GOT3 (cell line): ENCODE results near the gene CDK8.

Source experiments
- DNase-seq: peaks from one replicate; lab custom pipeline; 2025; ENCODE audit warnings: mixed read lengths; lab: John Stamatoyannopoulos, UW

The CDK8 gene

GRCh38 chr13:26382835-26383234, 128.9 kb downstream of the CDK8 start:
- DNase-seq, result no peak

GRCh38 chr13:26384587-26384986, 130.7 kb downstream of the CDK8 start:
- no peak for DNase-seq

DNA sequence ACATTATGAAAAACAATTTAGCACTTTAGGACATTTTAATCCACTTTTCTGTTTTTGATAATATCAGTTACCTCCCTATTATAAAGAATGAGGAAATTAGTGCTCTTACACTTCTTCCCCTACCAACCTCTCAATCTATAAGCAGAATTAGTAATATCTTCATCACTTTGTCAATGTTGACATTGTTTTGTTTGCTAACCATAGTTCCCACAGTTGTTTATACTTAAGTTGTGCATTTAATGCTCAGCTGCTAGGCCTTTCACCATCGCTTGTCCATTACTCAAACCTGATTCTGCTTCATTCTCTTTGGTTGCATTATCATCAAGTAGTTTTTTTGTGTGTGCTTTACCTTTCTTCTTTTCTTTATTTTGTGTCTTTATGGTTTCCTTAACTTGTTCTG, 132.1 kb downstream of the CDK8 start:
- DNase-seq, result no peak

DNA sequence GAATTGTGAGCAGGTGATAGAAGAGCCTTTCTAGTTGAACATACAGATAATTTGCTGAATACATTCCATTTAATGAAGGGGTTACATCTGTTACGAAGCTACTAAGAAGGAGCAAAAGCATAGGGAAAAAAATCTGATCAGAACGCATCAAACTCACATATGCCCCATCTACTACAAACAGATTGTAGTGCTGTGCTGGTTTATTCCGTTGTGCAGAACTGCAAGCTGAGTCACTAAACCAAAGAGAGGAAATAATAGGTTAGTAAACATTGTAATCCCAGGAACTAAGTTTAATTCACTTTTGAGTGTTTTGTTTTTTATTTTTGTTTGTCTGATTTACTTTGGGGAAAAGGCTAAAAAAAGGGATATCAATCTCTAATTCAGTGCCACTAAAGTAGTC, 136.3 kb downstream of the CDK8 start:
- no peak for DNase-seq

DNA sequence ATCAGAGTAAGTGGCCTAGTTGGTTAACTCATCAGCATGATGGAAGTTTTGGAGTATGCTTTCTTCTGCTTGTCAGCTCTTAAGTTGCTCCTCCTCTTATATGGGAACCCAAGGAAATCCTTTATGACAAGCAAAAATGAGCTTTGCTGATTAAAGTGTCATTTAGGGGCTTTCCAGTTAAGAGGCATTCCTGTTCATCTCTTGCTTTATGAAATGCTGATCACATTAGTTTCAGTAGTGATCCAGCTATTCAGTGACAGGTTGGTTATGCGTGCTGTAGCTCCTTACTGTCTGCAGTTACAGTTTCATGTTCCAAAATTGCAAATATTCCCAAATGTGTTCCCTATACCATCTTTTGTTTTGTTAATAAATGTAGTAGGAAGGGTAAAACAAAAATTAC, 146.6 kb downstream of the CDK8 start:
- DNase-seq, result no peak

- no peak for DNase-seq
These were observed 147.1 kb downstream of the CDK8 start for GRCh38 chr13:26401069-26401468.

GRCh38 chr13:26401578-26402021, 147.7 kb downstream of the CDK8 start:
- no peak for DNase-seq

- DNase-seq, result no peak
These were observed 152.9 kb downstream of the CDK8 start for GRCh38 chr13:26406791-26407190.

GRCh38 chr13:26411206-26411605, 157.3 kb downstream of the CDK8 start:
- DNase-seq, result no peak

DNA sequence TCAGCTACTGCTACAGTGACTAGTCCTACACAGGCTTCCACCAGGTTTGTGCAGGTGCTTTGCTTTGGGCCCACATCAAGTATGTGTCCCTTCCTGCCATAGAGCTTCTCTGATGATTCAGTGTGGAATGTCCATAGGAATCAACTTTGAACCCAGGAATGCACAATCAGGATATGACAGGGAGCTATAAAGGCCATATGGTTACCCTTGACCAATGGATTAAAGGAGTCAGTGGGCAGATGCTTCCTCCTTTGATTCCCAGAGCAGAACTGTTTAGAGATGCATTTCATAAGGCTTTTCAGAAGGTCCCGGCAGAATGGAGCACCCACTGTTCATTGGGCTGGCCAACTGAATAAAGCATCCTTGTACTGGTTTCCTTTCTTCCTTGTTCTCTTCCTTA, 158.3 kb downstream of the CDK8 start:
- no peak for DNase-seq

DNA sequence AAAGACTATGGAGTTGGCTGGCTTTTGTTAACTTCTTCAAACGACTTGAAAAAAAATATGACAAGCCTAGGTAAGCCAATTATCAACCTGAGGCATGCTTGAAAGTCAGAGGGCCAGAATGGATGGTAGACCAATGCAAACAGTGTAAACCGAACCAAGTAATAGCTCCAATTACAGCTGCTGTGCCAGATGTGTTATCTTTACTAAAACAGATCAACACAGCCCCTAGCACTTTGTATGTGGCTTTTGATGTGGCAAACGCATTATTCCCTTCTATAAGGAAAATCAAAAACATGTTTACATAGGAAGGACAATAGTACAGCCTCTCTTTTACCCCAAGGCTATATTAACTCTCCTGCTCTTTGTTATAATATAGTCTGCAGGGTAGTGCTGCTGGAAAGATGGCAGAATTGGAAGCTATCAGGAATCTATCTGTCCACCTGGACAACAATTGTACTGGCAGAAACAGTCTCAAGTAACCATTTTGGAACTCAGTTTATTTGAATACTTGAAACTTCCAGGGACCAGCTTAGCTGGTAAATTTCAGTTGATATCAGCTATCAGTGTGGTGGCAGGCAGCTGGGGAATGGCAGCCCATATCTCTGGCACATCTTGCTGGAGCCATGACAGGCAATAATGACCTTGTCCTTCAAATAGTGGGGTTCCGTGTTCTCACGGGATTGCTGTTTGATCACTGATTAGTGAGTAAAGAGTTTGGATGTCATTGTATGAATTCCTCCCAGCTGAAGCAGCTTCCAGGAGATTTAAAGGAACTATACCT, 159.2 kb downstream of the CDK8 start:
- no peak for DNase-seq

- DNase-seq, result no peak
These were observed 166.5 kb downstream of the CDK8 start for GRCh38 chr13:26420282-26420960.

- no peak for DNase-seq
These were observed 168.1 kb downstream of the CDK8 start for GRCh38 chr13:26422036-26422435.

DNA sequence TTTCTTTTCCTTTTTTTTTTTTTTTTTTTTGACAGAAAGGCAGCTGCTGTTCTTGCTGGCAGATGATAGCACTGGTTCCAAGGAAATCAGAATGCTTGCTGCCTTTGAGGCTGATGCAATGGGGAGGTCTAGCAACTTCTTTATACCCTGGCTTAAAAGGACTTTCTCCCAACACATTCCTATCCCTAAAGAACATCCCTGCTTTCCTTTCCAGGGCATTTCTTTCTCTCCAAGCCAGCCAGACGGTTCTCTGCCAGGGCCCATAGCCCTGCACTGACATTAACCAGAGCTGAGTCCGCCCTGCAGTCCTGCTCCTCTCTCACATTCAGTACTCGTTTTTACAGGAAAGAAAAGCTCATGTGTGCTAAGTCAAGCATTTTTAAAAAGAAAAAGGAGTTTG, 169.7 kb downstream of the CDK8 start:
- DNase-seq, result no peak

GRCh38 chr13:26424181-26424580, 170.3 kb downstream of the CDK8 start:
- DNase-seq, result no peak

GRCh38 chr13:26425443-26426358, 171.8 kb downstream of the CDK8 start:
- no peak for DNase-seq

DNA sequence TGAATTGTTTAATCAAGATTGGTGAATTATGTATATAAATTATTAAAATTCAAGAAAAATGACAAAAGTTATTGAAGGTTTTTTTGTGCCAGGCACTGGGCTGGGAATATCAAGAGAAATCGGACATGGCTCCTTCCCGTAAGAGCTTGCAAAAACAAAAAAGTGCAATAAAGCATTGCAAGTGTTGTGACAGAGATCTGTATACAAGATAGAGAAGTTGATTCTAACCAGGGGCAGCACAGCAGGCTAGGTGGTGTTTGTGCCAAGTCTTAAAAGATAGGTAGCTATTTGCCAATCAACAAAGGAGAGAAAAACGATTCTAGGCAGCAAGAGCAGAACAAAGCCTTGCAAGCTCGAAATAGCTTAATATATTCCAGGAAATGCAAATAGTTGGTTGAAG, 179.8 kb downstream of the CDK8 start:
- DNase-seq, result no peak

GRCh38 chr13:26435171-26435570, 181.2 kb downstream of the CDK8 start:
- DNase-seq, result no peak

GRCh38 chr13:26435646-26436045, 181.7 kb downstream of the CDK8 start:
- no peak for DNase-seq

- DNase-seq, result no peak
These were observed 183.0 kb downstream of the CDK8 start for GRCh38 chr13:26436914-26437313.

- DNase-seq, result no peak
These were observed 186.2 kb downstream of the CDK8 start for GRCh38 chr13:26440111-26440510.

- no peak for DNase-seq
These were observed 187.5 kb downstream of the CDK8 start for GRCh38 chr13:26441476-26441875.

DNA sequence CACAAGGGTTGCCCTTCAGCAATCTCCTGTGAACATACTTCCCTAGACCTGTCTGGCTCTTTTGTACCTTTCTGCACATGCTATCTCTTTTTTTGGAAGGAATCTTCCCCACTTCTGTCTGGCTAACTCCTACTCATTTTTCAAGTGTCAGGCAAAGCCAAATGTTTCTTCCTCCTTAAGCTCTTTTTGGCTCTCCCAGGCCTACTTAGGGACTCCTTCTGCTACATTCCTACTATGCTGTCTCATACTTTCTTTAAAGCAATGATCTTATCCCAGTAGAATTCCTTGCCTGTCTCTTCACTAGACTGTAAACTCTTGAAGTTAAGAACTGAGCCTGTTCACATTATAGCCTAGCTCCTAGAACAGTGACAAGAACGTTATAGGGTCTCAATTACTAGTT, 188.6 kb downstream of the CDK8 start:
- DNase-seq, result no peak
